BE2C (cell line): Measurements from ENCODE around the gene DET1.
"Not testable (repeated sequence)": the region's sequence is repeated elsewhere in the genome, so short reads cannot be mapped to it uniquely, and the experiment has no call there.

ENCODE experiments used
- DNase-seq: peaks from one replicate; pipeline ENCODE4 v3.0.0-alpha.2; 2020
- H3K27me3 ChIP-seq: fragments of 250-450 bp; sonication (Bioruptor Pico); 2 replicates; pipeline ENCODE4 v1.5.1; 2020; ENCODE audit warnings: mild to moderate bottlenecking
- H3K36me3 ChIP-seq: fragments of 250-450 bp; sonication (Bioruptor Pico); 2 replicates; pipeline ENCODE4 v1.5.1; 2020; ENCODE audit warnings: mild to moderate bottlenecking
- H3K4me1 ChIP-seq: fragments of 250-450 bp; sonication (Bioruptor Pico); 2 replicates; pipeline ENCODE4 v1.5.1; 2020
- H3K4me3 ChIP-seq: 2 replicates; pipeline ENCODE4 v1.5.1; 2011; ENCODE audit warnings: low read depth, low read length
- H3K9me3 ChIP-seq: fragments of 250-450 bp; sonication (Bioruptor Pico); 2 replicates; pipeline ENCODE4 v1.5.1; 2020
- CTCF ChIP-seq: IDR thresholded peaks from 2 replicates; pipeline ENCODE4 v1.5.1; 2012; ENCODE audit warnings: mild to moderate bottlenecking, low read depth, low read length

The DET1 gene

DNA sequence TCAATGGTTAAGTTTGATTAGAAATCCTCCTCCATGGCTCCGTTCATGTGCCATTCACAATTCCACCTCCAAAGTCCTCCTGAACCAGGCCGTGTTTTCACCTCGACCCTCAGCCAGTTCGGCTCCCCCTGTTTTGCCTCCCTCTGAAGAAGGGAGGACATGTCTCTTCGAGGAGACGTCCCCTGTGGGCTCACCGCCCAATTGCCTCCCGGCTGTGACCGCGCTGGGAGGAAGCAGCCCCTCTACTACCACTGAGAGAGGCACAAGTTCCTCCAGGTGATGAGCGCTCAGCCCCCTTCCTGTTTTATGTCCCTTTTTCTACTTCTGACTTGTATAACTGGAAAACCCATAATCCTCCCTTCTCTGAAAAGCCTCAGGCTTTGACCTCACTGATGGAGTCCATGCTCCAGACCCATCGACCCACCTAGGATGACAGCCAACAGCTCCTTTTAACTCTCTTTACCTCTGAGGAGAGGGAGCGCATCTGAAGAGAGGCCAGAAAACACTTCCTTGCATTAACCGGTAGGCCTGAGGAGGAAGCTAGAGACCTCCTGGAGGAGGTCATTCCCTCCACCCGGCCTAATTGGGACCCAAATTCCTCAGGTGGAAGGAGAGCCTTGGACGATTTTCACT lies 4.7 kb downstream of the DET1 start:
- Histone ChIP-seq H3K4me1 (no peaks in the 10 kb centered on the region), H3K36me3 (no peaks in the 10 kb centered on the region), H3K9me3 (no peaks in the 10 kb centered on the region), H3K4me3 (no peak overlapping the region), H3K27me3 (no peaks in the 10 kb centered on the region)
- no peak for DNase-seq
- no peak for TF ChIP-seq CTCF

DNA sequence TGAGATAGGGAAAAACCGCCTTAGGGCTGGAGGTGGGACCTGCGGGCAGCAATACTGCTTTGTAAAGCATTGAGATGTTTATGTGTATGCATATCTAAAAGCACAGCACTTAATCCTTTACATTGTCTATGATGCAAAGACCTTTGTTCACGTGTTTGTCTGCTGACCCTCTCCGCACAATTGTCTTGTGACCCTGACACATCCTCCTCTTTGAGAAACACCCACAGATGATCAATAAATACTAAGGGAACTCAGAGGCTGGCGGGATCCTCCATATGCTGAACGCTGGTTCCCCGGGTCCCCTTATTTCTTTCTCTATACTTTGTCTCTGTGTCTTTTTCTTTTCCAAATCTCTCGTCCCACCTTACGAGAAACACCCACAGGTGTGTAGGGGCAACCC lies 5.4 kb downstream of the DET1 start:
- not testable (repeated sequence) for H3K4me3 ChIP-seq, H3K27me3 ChIP-seq, DNase-seq, H3K36me3 ChIP-seq, H3K9me3 ChIP-seq, H3K4me1 ChIP-seq

DNA sequence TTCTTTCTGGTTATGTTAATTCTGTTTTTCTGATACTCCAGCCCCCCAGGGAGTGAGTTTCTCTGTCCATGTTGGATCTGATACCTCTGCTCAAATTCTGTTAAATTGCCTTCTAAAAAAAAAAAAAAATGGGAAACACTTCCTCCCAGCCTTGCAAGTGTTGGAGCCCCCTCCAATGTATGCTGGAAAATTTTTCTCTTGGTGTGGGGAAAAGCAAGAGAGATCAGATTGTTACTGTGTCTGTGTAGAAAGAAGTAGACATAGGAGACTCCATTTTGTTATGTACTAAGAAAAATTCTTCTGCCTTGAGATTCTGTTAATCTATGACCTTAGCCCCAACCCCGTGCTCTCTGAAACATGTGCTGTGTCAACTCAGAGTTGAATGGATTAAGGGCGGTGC lies 6.1 kb downstream of the DET1 start:
- DNase-seq, H3K4me1 ChIP-seq, H3K36me3 ChIP-seq, H3K9me3 ChIP-seq, H3K27me3 ChIP-seq, H3K4me3 ChIP-seq: not testable (repeated sequence)

GRCh38 chr15:88539441-88539840 lies 7.0 kb downstream of the DET1 start:
- Histone ChIP-seq H3K4me3 (no peak overlapping the region), H3K9me3 (no peaks in the 10 kb centered on the region), H3K36me3 (no peaks in the 10 kb centered on the region), H3K27me3 (no peaks in the 10 kb centered on the region), H3K4me1 (no peaks in the 10 kb centered on the region)
- DNase-seq, result no peak
- TF ChIP-seq CTCF, result no peak

- no peaks in the 10 kb centered on the region for H3K4me1 ChIP-seq
- H3K27me3 ChIP-seq, result no peaks in the 10 kb centered on the region
- DNase-seq, result no peak
- no peaks in the 10 kb centered on the region for H3K36me3 ChIP-seq
- no peak overlapping the region for H3K4me3 ChIP-seq
- no peak for TF ChIP-seq CTCF
- H3K9me3 ChIP-seq, result no peaks in the 10 kb centered on the region
Observed at GRCh38 chr15:88538972-88539371, 7.5 kb downstream of the DET1 start.

DNA sequence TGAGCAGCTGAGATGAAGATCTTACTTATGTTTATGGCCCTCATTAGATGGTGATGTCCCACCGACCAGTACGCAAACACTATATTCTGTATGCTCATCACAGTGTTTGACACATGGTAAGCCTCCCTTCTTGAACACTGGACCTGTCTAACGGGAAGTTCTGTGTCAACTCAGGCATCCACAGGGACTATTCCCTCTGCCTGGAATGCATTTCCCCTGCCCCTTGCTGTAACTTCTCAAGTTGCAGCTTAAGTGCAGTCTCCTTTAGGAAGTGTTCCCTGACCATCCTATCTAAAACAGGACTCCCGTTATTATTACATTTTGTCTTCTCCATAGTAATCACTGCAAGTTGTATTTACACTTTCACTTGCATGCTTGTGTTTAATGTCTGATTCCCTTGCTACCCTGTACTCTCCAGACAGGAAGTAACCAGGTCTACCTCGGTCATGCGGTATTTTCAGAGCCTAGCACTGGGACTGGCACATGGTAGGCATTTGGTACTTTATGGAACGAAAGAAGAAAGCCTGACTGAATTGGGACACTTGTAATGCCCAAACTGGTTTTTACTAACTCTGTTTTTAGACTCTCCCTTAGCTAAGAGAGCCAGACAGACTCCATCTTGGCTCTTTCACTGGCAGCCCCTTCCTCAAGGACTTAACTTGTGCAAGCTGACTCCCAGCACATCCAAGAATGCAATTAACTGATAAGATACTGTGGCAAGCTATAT lies 8.7 kb downstream of the DET1 start:
- no peaks in the 10 kb centered on the region for H3K4me1 ChIP-seq

More for the DNA sequence above, 8.7 kb downstream of the DET1 start:
- no peak for DNase-seq
- no peak for TF ChIP-seq CTCF
- Histone ChIP-seq H3K9me3 (no peaks in the 10 kb centered on the region), H3K4me3 (no peak overlapping the region), H3K36me3 (no peaks in the 10 kb centered on the region), H3K27me3 (no peaks in the 10 kb centered on the region)
